ENCODE data around the gene ASCC1.
"Not testable (repeated sequence)": the region's sequence is repeated elsewhere in the genome, so short reads cannot be mapped to it uniquely, and the experiment has no call there.

The ASCC1 gene

DNA sequence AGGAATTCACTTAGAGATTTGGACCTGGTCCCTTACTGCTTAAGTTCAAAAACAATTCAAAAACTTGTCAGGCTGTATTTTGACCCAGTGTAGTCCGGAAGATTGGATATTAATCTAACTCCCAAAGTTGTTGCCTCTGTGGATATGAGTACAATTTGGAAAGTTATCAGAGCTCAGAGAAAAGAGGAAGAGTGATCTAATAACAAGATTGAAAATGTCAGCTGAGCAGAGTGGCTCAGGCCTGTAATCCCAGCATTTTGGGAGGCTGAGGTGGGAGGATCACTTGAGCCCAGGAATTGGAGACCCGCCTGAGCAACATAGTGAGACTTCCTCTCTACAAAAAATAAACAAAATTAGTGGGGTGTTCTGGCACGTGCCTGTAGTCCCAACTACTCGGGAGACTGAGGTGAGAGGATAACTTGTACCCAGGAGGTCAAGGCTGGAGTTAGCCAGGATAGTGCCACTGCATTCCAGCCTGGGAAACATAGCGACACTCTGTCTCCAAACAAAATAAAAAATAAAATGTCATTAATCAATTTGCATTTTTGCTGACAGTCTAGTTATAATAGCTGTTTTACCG lies 3.2 kb upstream of the ASCC1 start:
- DNase-seq = no peak

DNA sequence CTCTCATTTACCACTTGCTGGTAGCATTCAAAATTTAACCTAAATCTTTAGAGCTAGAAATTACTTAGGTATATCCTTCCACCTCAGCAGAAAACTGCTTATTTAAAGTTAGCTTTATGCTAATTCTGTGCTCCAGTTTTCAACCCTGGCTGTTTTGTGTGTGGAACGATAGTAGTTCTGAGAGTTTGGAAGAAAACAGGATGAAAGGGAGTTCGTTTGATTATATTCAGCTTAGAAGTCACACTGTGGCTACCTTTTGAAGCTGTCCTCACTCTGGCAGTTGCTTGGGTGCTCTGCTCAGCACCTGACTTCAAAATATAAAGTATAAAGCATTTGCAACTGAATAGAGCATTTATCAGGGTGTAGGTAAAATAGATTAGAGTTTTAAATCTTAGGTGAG lies 2.6 kb upstream of the ASCC1 start:
- no peak for DNase-seq

DNA sequence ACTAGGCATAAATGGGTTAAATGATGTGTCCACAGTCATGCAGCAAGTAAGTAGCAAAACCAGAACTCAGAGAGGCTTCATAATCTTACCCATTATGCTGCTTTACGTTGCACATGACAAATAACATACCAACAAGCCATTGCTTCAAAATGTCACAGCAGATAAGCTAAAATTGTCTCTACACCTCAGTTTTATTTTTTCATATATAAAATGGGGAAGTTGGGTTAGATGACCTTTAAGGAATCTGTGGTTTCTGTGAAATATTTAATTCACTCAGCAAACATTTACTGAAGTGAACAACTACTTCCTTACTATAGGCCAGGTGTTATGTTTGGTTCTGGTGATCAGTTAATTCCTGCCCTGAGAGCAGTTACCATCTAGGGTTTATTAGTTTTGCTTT lies 2.2 kb upstream of the ASCC1 start:
- peak; percentile 7 for DNase-seq

DNA sequence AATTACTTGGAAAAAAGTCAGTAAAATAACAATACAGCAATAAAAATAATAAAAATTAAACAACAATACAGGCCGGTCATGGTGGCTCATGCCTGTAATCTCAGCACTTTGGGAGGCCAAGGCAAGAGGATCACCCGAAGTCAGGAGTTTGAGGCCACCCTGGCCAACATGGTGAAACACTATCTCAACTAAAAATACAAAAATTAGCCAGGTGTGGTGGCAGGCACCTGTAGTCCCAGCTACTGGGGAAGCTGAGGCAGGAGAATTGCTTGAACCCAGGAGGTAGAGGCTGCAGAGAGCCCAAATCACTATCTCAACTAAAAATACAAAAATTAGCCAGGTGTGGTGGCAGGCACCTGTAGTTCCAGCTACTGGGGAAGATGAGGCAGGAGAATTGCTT lies 4.2 kb downstream of the ASCC1 start:
- DNase-seq = not testable (repeated sequence)

DNA sequence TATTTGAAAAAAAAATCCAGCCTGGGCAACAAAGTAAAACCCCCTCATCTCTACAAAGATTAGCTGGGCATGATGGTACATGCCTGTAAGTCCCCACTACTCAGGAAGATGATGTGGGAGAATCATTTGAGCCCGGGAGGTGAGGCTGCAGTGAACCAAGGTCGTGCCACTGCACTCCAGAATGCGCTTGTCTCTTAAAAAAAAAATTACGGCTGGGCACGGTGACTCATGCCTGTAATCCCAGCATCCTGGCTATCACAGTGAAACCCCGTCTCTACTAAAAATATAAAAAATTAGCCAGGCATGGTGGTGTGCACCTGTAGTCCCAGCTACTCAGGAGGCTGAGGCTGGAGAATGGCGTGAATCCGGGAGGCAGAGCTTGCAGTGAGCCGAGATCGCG lies 4.7 kb downstream of the ASCC1 start:
- DNase-seq = not testable (repeated sequence)

DNA sequence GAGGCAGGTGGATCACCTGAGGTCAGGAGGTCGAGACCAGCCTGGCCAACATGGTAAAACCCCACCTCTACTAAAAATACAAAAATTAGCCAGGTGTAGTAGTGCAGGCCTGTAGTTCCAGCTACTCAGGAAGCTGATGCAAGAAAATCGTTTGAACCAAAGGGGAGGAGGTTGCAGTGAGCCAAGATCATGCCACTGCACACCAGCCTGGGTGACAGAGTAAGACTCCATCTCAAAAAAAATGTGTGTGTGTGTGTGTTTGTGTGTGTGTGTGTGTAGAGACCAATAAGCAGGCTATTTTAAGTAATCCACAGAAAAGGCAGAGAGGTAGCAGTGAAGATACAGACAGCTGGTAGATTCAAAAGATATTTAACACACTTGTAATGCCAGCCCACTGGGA lies 7.5 kb downstream of the ASCC1 start:
- DNase-seq = not testable (repeated sequence)

DNA sequence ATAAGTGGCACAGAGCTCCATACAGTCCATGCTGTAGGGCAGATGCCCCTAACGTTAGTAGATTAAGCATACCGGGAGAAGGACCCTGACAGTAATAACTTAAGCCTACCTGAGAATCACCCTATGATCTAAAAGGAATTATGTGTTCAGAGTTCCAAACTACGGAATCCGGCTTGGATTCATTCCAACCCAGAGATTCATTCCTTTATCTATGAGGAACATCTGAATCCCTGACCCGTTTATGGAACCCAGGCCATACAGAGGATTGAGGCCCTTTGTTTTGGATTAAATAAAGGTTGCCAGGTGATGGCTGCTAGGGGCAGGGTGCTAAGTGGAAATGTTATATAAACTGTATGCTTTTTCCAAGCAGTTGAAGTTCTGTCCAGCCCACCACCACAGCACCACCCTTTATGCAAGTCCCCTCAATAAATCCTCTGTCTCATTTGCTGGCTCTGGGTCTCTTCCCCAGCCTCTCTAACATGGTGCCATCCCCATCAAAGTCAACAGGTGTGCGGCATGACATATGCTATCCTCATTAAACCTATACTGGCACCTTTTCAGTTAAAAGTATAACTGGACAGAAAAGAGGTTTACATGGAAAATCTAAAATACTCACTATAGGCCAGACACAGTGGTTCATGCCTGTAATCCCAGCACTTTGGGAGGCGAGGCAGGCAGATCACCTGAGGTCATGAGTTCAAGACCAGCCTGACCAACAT lies 9.4 kb downstream of the ASCC1 start:
- no peak for DNase-seq

DNA sequence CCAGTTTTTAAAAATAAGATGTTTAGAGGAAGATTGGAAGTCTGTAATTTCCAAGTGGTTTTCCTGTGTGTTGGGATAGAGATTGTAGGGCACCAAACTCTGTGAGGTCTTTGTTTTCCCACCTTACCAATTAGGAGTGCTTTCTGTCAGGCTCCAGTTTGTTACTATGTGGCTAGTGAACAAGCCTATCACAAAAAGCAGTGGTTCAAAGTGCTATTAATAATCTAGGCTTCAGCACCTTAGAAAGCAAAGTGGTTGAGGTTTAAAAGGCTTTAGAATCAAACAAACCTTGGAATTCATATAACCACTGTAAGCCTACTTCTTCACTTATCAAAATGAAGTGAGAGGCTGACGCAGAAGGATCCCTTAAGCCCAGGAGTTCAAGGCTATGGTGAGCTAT lies 11.4 kb downstream of the ASCC1 start:
- no peak for DNase-seq

DNA sequence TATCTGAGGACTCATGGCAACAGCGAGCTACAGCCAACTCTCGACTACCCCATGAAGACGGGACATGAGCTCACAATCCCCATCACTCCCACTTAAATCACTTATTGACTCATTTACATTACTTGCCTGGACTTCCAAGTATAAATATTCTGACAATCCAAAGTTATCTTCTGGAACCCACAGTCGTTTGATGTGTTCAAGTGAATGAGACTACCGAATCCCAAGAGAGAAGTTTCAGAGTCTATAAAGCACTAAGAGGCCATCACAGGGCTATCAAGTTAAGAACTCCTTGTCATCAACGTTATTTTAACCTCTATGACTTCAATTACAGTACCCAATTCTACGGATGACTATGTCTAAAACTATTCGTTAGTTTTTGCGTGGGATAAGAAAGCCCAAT lies 11.8 kb downstream of the ASCC1 start:
- no peak for DNase-seq

DNA sequence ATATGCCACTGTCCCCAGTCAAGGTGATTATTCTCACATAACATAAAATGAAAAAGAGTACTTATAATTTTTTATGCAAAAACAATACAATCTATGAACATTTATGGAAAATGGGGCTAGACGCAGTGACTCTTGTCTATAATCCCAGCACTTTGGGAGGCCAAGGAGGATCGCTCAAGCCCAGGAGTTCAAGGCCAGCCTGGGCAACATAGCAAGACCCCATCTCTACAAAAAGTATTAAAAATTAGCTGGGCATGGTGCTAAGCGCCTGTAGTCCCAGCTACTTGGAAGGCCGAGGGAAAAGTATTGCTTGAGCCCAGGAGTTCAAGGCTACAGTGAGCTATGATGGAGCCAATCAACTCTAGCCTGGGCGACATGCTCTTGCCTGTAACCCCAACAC lies 14.8 kb downstream of the ASCC1 start:
- DNase-seq = no peak

DNA sequence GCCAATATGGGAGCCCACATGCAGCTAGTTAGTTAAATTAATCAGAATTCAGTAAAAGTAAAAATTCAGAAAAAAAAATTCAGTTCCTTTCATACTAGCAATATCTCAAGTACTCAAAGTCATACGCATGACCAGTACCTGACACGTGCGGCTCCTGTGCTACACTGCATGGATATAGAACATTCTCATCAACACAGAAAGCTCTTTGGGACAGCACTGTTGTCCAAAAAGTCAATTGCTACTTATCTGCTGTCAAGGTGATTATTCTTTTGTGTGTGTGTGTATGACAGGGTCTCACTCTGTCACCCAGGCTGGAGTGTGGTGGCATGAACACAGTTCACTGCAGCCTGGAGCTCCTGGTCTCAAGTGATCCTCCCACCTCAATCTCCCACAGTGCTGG lies 15.2 kb downstream of the ASCC1 start:
- DNase-seq = no peak

DNA sequence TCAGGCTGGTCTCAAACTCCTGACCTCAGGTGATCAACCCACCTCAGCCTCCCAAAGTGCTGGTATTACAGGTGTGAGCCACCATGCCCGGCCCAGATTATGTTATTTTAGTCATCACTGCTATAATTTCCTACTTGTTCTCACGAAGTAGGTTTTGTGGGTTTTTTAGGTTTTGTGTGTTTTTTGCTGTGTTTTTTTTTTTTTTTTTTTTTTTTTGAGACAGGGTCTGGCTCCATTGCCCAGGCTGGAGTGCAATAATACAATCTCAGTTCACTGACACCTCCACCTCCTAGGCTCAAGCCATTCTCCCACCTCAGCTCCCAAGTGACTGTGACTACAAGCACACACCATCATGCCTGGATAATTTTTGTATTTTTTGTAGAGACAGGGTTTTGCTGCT lies 21.1 kb downstream of the ASCC1 start:
- DNase-seq = no peak

DNA sequence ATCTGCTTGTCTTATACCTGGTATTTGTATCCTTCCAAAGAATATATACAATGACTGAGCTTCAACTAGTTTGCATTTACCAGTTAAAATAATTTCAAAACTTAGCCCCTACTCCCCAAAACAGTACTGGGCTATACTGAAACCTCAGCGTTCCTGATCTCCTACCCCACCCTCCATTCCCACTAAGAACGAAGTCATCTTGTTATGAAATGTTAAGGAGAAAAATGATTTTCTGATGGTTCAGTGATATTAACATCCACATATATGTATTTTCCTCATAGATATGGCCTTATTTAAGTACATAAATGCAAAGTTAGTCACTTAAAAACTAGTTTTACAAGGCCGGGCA lies 29.1 kb downstream of the ASCC1 start:
- DNase-seq = no peak

DNA sequence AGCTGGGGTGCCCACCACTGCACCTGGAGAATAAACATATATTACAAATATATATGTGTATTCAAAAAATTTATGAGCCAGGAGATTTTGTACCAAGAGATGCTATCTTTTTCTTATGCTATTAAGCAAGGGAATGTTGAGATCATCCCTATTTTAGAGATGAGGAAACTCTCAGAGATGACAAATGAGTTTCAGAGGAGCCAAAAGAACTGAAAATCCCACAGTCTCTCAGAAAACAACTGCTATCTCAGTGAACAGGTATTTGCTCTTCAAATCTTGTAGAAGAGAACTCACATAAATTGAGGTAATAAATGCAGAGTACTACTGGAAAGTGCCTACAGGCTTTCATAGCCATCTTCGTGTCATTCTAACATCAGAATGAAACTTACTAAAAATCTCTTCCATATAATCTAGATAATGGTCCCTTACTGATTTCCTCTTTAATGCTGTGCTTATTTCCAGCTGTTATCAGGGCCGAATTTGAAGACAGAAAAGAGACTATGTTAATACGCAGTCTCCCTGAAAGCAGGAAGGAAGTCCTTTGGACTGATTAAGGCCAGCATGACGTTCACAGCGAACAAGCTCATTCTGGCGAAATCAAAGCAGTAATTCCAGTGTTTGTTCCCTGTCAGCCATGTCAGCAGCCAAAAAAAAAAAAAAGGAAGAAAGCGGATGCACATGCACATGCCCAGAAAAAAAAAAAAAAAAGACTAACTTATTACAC lies 29.7 kb downstream of the ASCC1 start:
- no peak for DNase-seq

DNA sequence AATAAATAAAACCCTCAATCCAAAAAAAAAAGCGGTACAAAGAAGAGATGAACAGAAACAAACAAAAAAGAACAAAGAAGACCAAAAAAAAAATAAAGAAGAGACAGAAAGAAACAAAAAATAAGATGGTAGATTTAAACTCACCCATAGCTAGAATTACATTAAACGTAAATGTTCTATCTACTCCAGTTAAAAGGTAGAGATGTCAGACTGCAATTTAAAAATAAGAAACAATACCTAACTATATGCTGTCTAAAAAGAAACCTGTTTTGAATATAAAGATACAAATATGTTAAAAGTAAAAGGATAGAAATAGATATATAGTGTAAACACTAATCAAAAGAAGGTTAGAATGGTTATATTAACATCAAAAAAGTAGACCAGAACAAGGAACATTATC lies 31.9 kb downstream of the ASCC1 start:
- no peak for DNase-seq

DNA sequence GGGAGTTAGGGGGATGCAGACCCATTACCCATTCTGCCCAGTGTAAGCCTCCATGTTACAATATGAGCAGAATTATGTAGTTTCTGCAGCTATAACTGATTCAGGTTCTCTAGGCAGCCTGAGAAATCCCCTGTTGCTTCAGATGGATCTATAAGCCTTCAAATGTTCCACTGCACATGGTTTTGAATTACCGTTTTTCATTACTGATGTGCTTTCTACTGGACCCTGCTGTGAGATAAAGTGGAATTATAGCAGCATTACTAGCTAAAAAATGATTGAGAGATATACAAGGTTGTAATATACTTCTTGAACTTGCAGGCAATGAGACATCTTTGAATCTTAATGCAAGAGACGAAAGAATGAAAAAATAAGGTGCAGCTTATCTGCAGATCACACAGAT lies 38.6 kb downstream of the ASCC1 start:
- no peak for DNase-seq

DNA sequence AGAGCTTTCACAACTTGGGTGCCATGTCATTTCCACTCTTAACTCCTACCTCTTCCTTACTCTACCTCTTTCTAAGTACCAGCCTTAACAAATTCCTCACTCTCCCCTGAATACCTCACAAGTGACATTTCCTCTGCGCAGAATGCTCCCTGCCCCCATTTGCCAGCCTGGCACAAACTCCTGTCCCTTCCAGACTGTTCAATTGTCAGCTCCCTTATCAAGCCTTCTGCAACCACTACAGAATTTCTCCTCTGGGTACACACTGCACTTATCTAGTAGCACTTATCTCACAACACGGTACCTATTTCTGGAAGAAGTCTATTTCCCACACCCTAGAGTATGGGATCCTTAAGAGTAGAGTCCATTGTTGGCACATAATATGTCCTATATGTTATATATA lies 39.4 kb downstream of the ASCC1 start:
- no peak for DNase-seq

DNA sequence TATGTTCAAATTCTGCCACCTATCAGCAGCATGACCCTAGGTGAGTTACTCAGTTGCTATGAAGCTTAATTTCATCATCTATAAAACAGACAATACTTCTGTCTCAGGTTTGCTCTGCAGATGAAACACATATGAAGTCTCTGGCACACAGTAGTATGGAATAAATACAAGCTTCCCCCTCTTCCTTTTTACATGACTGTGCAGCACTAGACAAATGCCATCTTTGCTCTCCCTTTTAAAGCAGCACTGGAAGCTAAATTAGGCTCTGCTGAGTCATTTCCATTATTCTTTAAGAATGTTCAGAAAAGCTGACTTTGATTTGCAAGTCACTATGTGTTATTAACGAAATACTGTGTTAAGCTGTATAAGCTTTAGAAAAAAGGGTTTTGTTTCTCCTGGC lies 40.9 kb downstream of the ASCC1 start:
- no peak for DNase-seq

DNA sequence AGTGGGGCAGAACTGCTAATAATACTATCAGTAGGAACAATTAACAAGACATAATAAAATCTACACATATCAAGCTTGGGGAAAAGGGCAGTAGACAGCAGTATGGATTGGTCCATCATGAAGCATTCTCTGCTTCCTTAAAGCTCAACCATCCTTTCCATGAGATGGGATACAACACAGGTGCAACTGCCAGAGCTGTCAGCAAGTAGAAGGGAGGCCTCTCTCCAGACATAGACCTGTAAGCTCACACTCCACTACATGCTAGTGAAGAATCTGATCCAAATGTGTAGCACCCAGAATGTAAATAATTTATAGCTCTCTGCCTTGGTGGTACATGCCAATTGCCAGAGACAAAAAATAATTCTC lies 41.8 kb downstream of the ASCC1 start:
- DNase-seq = no peak

DNA sequence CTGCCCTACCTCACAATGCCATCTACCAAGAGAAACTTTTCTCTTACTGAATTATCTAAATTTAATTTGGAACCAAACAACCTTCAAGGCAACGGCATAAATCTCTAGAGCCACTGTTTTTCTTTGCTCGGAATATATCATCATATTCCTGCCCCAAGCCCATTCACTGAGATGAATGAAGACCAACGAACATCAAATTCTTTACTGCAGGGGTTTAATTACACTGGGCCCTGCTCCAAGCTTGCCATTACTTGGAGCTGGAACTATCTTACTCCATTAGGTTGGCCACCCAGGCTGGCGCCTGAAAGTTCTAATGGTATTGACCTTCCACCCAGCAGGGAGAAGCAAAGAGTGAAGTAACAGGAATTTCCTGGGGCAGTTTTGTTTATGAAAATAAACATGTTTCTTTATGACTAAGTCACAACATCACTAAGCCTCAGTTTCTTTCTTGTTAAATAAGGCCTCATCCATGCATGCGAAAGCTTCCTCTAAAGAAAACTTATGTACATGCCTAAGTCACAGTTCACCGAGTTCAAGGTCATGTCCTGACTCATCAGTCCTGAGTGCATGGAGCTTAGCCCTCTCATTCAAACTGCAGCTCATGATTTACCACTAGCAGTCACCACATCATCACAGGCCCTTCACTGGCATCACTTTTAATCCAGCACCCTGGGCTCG lies 42.3 kb downstream of the ASCC1 start:
- DNase-seq = no peak

DNA sequence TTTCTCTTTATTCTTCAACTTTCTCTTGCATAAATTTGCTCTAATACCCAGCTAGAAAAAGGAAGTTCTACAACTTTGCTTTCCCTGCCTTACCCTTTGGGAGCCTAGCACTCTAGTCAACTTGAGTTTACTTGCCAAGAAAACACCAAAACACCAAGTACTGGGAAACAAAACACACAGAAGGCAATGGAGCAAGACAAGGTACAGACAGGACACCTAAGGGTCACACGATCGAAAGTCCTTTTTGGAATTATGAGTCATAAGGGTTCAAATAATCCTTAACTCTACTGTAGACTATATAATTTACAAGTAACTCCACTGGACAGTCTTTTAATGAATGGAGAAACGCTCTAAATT lies 42.8 kb downstream of the ASCC1 start:
- DNase-seq = no peak

DNA sequence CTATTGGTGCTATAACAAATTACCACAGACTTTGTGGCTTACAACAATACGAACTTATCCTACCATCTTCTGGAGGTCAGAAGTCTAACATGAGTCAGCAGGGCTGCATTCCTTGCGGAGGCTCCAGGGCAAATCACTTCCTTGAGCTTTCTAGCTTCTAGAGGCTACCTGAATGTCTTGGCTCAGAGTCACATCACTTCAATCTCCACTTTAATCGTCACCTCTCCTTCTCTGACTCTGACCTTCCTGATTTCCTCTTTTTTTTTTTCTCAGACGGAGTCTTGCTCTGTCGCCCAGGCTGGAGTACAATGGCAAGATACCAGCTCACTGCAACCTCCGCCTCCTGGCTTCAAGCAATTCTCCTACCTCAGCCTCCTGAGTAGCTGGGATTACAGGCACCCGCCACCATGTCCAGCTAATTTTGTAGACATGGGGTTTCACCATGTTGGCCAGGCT lies 44.9 kb downstream of the ASCC1 start:
- no peak for DNase-seq

DNA sequence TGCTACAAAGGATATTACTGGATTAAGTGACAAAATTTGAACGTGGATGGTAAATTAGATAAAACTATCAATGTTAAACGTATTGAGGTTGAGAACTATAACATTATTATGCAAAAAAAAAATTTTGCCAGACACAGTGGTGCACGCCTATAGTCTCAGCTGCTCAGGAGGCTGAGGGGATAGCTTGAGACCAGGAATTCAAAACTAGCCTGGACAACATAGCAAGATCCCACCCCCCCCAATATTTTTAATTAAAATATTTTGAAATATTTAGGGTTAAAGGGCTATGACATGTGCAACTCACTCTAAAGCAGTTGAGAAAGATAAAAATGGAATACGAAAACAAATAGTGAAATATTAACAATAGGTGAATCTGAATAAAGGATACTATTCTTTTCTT lies 45.3 kb downstream of the ASCC1 start:
- DNase-seq = no peak

DNA sequence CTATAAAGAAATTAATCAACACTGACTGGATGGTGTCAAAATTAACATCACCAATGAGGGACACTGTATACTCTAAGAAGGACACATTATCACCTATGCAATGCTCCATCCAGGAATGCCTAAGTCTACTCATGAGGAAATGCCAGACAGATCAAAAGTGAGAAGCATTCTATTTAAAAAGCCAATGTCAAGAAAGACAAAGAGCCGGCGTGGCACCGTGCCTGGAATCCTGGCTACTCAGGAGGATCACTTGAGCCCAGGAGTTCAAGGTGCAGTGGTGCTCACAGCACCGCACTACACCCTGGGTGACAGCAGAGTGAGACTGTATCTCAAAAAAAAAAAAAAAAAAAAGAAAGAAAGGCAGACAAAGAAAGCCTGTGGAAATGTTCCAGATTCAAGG lies 45.8 kb downstream of the ASCC1 start:
- DNase-seq = no peak

Measured in KG1 (cell line).